HG03135 (cell line): ENCODE results near the gene GBE1.
"Not testable (repeated sequence)": the region's sequence is repeated elsewhere in the genome, so short reads cannot be mapped to it uniquely, and the experiment has no call there.

Experiments used
- ATAC-seq: cut with Tn5 transposase; IDR thresholded peaks from one replicate; pipeline ENCODE4 v1.9.1; 2021; ENCODE audit warnings: mild to moderate bottlenecking, moderate library complexity; ENCODE audit not compliant: unreplicated experiment

The GBE1 gene

GRCh38 chr3:81753416-81754027, 7.9 kb downstream of the GBE1 start:
- no peak for ATAC-seq

DNA sequence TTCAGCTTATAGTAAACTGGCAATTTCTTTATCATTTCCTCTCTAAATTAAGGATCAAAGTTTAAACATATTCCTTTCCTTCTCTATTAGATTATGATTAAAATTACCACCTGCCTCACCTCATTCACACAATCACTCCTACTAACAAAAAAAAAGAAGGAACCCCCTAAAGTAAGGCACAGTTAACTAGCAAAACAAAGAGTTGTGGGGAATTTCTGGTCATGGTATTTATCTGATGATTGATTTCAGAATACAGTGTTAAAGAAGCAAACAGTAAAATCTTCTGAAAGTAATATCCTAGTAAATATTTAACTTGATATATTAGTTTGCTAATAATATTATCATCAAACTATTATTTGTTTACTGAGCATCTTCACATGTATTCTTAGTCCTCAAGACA, 8.8 kb downstream of the GBE1 start:
- ATAC-seq = no peak

DNA sequence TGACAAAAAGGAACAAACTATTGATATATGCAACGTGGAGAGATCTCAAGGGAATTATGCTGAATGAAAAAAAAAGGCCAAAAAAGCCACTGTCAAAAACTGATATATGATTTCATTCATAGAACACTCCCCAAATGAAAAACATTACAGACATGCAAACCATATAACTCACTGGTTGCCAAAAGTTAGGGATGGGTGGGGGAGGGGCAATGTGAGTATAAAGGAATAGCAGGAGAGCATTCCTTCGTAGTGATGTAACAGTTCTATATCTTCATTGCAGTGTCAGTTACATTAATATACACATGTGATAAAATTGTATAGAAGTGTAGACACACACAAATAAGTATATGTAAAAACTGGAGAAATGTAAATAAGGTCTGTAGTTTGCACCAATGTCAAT, 12.2 kb downstream of the GBE1 start:
- ATAC-seq = no peak

DNA sequence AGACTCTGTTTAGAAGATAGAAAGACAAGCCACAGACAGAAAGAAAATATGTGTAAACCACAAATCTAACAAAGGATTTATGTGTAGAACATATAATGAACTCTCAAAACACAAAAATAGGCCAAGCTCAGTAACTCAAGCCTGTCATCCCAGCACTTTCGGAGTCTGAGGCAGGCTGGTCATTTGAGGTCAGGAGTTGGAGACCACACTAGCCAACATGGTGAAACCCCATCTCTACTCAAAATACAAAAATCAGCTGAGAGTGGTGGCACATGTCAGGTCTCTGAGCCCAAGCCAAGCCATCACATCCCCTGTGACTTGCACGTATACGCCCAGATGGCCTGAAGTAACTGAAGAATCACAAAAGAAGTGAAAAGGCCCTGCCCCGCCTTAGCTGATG, 14.2 kb downstream of the GBE1 start:
- ATAC-seq = not testable (repeated sequence)

DNA sequence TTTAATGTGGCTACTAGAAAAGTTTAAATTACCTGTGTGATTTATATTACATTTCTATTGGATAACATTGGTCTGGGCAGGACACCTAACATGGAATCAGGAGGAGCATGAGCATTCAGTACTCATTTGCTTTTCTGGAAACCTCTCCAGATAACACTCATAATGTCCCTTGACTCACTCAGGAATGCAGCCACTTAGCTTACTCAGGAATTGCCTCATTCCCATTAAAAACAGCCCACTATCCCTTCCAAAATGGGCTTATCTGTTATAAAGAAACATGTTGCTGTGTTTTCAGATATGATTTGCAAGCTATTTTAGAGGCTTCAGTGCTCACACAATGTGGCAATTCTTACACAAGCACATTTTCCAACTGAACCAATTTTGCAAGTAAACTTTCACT, 17.1 kb downstream of the GBE1 start:
- no peak for ATAC-seq

GRCh38 chr3:81743096-81744025, 18.1 kb downstream of the GBE1 start:
- ATAC-seq = no peak

GRCh38 chr3:81742581-81742980, 18.9 kb downstream of the GBE1 start:
- ATAC-seq = no peak

DNA sequence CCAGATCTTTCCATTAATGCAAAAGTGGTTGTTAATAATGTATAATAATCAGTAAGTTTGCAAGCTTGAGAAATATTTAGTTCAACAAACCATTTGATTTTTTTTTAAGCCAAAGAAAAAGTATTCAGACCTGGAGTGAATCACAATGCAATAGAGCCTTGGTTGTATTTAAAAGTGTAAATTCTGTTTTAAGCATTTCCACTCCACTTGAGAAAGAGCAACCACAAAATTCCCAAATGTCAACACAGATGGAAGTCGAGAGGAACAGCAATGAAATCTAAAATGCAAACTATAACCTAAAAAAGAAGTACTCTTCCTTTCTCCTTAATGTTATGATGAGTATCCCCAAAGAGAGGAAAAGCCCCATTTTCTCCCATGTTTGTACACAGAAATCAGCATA, 20.2 kb downstream of the GBE1 start:
- ATAC-seq = no peak

DNA sequence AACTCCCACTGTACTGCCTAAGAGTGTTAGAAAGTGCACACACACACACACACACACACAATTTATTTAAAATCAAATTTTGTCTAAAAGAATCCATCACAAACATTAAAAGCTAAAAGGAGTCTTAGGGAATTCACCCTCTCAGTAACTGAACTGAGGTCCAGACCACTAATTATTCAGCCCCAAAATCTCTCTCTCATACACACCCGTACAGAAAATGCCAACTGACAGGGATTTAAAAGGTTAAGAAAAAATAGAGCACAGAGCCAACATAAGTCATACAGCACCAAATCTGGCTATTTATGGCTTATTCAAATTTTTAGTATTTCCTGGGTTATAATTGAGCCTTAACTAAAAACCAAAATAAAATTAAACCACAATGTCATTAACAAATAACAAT, 20.7 kb downstream of the GBE1 start:
- no peak for ATAC-seq

- no peak for ATAC-seq
Observed at GRCh38 chr3:81735334-81735733, 26.1 kb downstream of the GBE1 start.

GRCh38 chr3:81734742-81735141, 26.7 kb downstream of the GBE1 start:
- no peak for ATAC-seq

DNA sequence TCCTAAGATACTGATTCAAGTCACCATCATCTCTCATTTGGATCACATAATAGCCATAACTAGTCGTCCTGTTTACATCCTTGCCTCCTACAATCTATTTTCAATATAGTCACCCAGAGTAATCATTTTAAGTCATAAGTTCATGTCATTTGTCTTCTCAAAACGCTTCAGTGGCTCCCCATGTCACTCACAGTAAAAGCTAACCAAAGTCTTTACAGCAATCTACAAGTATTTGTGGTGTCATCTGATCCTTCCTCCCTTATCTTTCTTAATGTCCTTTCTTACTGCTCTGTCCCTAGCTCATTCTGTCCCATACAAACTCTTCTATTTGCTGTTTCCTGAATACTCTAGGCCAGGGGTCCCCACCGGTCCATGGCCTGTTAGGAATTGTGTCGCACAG, 28.8 kb downstream of the GBE1 start:
- no peak for ATAC-seq

GRCh38 chr3:81728766-81729544, 32.5 kb downstream of the GBE1 start:
- no peak for ATAC-seq

GRCh38 chr3:81726735-81727134, 34.7 kb downstream of the GBE1 start:
- no peak for ATAC-seq

DNA sequence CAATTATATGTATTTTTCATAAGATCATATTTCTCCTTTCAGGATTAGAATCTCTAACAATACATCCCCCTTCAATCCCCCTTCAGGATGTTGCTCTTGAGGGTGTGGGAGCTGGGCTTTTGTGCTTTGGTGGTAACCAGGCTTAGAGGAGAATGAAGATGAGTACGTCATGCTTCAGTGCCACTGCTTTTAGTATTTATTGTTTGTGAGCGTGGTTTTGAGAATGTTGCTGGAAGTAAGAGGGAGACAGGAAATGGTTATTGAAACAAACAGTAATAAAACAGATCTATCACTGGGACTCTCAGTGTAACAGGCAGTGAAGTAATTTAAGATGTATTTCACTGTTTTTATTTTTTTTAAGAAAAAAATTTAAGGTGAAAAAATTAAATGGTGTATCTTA, 35.3 kb downstream of the GBE1 start:
- ATAC-seq = no peak

DNA sequence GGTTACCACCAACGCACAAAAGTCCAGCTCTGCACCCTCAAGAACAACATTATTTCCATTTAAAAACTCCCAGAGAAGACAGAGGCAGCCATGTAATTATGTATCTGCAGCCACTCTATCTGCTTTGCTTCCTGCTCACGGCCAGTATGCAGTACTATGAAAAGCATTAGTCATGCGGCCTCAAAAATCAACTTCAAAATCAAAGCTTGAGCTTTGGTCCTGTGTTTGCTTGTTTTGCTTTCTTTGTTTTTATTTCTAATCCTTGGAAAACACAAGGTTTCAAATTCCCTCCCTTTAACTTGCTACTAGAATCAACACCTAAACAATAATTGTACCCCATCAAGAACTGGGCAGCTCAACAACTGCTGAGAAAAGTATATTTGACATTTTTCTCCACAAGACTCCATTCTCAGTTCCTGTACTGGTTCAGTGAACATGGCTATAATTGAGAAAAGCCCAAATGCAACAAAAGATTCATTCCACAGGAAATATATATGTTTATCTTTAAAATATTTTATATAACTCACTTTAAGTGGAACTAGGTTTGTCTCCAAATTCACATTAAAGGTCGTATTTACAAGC, 37.6 kb downstream of the GBE1 start:
- ATAC-seq = no peak

GRCh38 chr3:81718311-81718710, 43.1 kb downstream of the GBE1 start:
- ATAC-seq = no peak

DNA sequence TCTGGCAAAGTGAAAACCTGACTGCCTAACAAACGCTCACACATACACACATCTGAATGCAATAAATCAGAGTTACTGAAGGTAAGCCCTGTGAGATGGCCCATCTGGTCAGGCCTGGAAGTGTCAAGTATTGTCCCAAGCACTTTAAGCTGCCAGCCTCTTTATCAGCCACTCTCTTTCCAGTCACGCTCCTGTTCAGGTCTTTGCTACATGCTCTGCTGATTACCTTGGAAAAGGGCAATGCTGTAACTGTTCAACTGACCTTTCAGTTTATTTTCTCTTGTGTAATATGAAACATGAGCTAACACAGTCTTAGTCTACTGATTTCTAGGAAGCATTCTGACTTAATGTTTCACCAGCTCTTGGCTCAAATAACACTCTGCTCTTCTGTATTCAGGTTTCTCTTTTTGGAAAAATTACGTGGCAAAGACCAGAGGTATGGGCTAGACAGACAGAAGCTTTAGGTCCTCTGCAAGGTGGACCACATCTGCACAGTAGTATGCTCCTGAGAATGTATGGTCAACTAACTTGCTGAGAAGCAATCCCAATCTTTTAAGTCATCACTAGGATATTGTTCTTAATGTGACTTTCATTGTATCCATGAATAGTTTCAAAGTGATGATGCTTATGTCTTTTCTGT, 44.5 kb downstream of the GBE1 start:
- ATAC-seq = no peak

DNA sequence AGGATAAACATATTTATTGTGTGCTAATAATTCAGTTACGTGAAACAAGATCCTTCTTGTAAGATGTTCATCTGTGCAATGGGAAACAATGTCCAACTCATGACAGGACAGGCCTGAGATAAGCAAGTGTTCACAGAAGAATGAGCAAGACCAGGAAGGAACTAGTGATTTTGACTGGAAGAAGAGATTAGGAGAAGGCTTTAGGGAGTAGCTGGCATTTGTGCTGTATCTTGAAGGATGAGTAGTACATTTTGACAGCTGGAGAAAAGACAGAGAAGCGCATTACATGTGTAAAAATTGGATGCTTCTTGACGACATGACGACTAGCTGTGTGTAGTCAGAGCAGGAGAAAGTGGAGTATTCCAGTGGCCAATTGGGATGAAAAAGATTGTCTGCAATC, 48.4 kb downstream of the GBE1 start:
- ATAC-seq = no peak

GRCh38 chr3:81709606-81710005, 51.8 kb downstream of the GBE1 start:
- no peak for ATAC-seq

GRCh38 chr3:81707996-81708395, 53.4 kb downstream of the GBE1 start:
- ATAC-seq = no peak
